WTC11 (cell line): Measurements from ENCODE around the gene HPS5.

Source experiments
- ETV6 ChIP-seq: sonication (generic); formaldehyde crosslinking; IDR thresholded peaks from 2 replicates; pipeline ENCODE4 v1.8.1; 2022; ENCODE audit warnings: mild to moderate bottlenecking, missing genetic modification reagents
- FOXJ3 ChIP-seq: sonication (generic); formaldehyde crosslinking; IDR thresholded peaks from 2 replicates; pipeline ENCODE4 v1.9.0; 2021; ENCODE audit warnings: missing genetic modification reagents, mild to moderate bottlenecking, borderline replicate concordance
- FOXK1 ChIP-seq: sonication (generic); formaldehyde crosslinking; IDR thresholded peaks from 2 replicates; pipeline ENCODE4 v1.8.0; 2022; ENCODE audit warnings: mild to moderate bottlenecking, moderate library complexity, missing genetic modification reagents
- NR1H2 ChIP-seq: sonication (generic); formaldehyde crosslinking; IDR thresholded peaks from 2 replicates; pipeline ENCODE4 v1.9.0; 2021; ENCODE audit warnings: mild to moderate bottlenecking, moderate library complexity, missing genetic modification reagents
- NR3C1 ChIP-seq: sonication (generic); formaldehyde crosslinking; conservative IDR thresholded peaks from 2 replicates; pipeline ENCODE4 v1.8.1; 2023; ENCODE audit warnings: low read depth, mild to moderate bottlenecking, missing genetic modification reagents
- TEAD4 ChIP-seq: sonication (generic); formaldehyde crosslinking; IDR thresholded peaks from 2 replicates; pipeline ENCODE4 v1.8.0; 2022; ENCODE audit warnings: mild to moderate bottlenecking, missing genetic modification reagents
- ZNF263 ChIP-seq: sonication (generic); formaldehyde crosslinking; IDR thresholded peaks from 2 replicates; pipeline ENCODE4 v1.8.1; 2022; ENCODE audit warnings: low read depth, mild to moderate bottlenecking, moderate library complexity, missing genetic modification reagents
- ZNF423 ChIP-seq: fragments of 250-450 bp; sonication (Bioruptor Pico); IDR thresholded peaks from 2 replicates; pipeline ENCODE4 v2.1.2; 2022; ENCODE audit warnings: mild to moderate bottlenecking, moderate library complexity
- TF ChIP-seq, protein P1 (sequence below): fragments of 200-600 bp; IDR thresholded peaks from 2 replicates; pipeline ENCODE4 v1.8.0; 2022; ENCODE audit warnings: antibody characterized with exemption
- TF ChIP-seq, protein P2 (sequence below): fragments of 250-450 bp; sonication (Bioruptor Pico); IDR thresholded peaks from 2 replicates; pipeline ENCODE4 v2.1.2; 2022; ENCODE audit warnings: mild to moderate bottlenecking, moderate library complexity

DNA sequence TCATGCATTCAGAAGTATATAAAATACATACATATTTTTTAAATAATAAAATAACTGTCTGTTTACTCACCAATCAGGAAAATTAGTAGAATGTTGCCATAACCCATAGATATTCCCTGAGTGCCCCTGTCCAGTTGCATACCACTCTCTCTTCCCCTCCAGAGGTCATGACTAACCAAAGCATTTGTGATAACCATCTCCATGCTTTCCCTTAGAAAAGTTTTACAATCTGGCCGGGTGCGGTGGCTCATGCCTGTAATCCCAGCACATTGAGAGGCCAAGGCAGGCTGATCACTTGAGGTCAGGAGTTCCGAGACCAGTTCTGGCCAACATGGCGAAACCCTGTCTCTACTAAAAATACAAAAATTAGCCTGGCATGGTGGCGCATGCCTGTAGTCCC lies 39.2 kb upstream of the HPS5 start:
- TF ChIP-seq ETV6 (CRISPR knock-in tag) (no peak), FOXK1 (CRISPR knock-in tag) (no peak), ZNF423 (CRISPR knock-in tag) (no peak), NR3C1 (no peak), FOXJ3 (CRISPR knock-in tag) (no peak), NR1H2 (CRISPR knock-in tag) (no peak), TEAD4 (CRISPR knock-in tag) (no peak), ZNF263 (CRISPR knock-in tag) (no peak)
- TF ChIP-seq, protein P1, sequence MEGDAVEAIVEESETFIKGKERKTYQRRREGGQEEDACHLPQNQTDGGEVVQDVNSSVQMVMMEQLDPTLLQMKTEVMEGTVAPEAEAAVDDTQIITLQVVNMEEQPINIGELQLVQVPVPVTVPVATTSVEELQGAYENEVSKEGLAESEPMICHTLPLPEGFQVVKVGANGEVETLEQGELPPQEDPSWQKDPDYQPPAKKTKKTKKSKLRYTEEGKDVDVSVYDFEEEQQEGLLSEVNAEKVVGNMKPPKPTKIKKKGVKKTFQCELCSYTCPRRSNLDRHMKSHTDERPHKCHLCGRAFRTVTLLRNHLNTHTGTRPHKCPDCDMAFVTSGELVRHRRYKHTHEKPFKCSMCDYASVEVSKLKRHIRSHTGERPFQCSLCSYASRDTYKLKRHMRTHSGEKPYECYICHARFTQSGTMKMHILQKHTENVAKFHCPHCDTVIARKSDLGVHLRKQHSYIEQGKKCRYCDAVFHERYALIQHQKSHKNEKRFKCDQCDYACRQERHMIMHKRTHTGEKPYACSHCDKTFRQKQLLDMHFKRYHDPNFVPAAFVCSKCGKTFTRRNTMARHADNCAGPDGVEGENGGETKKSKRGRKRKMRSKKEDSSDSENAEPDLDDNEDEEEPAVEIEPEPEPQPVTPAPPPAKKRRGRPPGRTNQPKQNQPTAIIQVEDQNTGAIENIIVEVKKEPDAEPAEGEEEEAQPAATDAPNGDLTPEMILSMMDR: no peak
- TF ChIP-seq, protein P2, sequence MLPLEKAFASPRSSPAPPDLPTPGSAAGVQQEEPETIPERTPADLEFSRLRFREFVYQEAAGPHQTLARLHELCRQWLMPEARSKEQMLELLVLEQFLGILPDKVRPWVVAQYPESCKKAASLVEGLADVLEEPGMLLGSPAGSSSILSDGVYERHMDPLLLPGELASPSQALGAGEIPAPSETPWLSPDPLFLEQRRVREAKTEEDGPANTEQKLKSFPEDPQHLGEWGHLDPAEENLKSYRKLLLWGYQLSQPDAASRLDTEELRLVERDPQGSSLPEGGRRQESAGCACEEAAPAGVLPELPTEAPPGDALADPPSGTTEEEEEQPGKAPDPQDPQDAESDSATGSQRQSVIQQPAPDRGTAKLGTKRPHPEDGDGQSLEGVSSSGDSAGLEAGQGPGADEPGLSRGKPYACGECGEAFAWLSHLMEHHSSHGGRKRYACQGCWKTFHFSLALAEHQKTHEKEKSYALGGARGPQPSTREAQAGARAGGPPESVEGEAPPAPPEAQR (CRISPR knock-in tag): no peak
